CD4-positive, alpha-beta T cell treated with Interleukin-4 for 1 hour (primary cell): ENCODE measurements around the gene IL12RB1.
"Not testable (repeated sequence)": the region's sequence is repeated elsewhere in the genome, so short reads cannot be mapped to it uniquely, and the experiment has no call there.

Experiments
- DNase-seq, 2 donors: peaks; one replicate each; pipeline ENCODE4 v3.0.0-alpha.2; 2020 to 2022

The IL12RB1 gene

GRCh38 chr19:18110609-18111232, 24.0 kb upstream of the IL12RB1 start:
- DNase-seq, result no peak

- peak in 1 of 2 donors; percentile 48 for DNase-seq
Observed at GRCh38 chr19:18109733-18110608, 23.2 kb upstream of the IL12RB1 start.

- DNase-seq, result no peak
Observed at GRCh38 chr19:18109341-18109732, 22.6 kb upstream of the IL12RB1 start.

- no peak for DNase-seq
Observed at GRCh38 chr19:18108897-18109296, 22.2 kb upstream of the IL12RB1 start.

GRCh38 chr19:18107235-18107634, 20.5 kb upstream of the IL12RB1 start:
- DNase-seq, result no peak

- not testable (repeated sequence) for DNase-seq
Observed at GRCh38 chr19:18105259-18105658, 18.5 kb upstream of the IL12RB1 start.

GRCh38 chr19:18104793-18105131, 18.0 kb upstream of the IL12RB1 start:
- DNase-seq, result no peak

- no peak for DNase-seq
Observed at GRCh38 chr19:18102916-18103542, 16.3 kb upstream of the IL12RB1 start.

- DNase-seq, result no peak
Observed at GRCh38 chr19:18101268-18101667, 14.5 kb upstream of the IL12RB1 start.

GRCh38 chr19:18100710-18101109, 14.0 kb upstream of the IL12RB1 start:
- DNase-seq, result no peak

- no peak for DNase-seq
Observed at GRCh38 chr19:18099623-18099995, 12.9 kb upstream of the IL12RB1 start.

GRCh38 chr19:18098891-18099622, 12.3 kb upstream of the IL12RB1 start:
- peak; percentile 57 to 71 for DNase-seq

- no peak for DNase-seq
Observed at GRCh38 chr19:18097993-18098890, 11.5 kb upstream of the IL12RB1 start.

GRCh38 chr19:18097217-18097992, 10.7 kb upstream of the IL12RB1 start, which contains the start of gene MAST3:
Gene MAST3 (plus strand): TSS chr19:18097778. CDS start chr19:18097793, 15 bp downstream.
- DNase-seq, result peak; percentile 94

GRCh38 chr19:18096258-18096657, 9.5 kb upstream of the IL12RB1 start:
- no peak for DNase-seq

GRCh38 chr19:18093439-18094161, 6.9 kb upstream of the IL12RB1 start:
- peak in 1 of 2 donors; percentile 27 for DNase-seq

GRCh38 chr19:18091217-18091608, 4.5 kb upstream of the IL12RB1 start:
- peak; percentile 87 for DNase-seq

- no peak for DNase-seq
Observed at GRCh38 chr19:18090545-18091216, 3.9 kb upstream of the IL12RB1 start.

GRCh38 chr19:18089726-18090125, 3.0 kb upstream of the IL12RB1 start:
- no peak for DNase-seq

GRCh38 chr19:18089096-18089541, 2.4 kb upstream of the IL12RB1 start:
- DNase-seq, result peak; percentile 82 to 83
